Measurements from ENCODE around the gene NUP54.

NUP54 gene

GRCh38 chr4:76148142-76148865, at the start of gene NUP54:
TSS of gene NUP54 (minus strand) at chr4:76148397. CDS start at chr4:76148374, 23 bp downstream.
- peak; percentile 96 for DNase-seq

- DNase-seq = no peak
Observed at GRCh38 chr4:76197031-76197743, 49.0 kb upstream of the NUP54 start.

- no peak for DNase-seq
Observed at GRCh38 chr4:76196376-76196775, 48.2 kb upstream of the NUP54 start.

GRCh38 chr4:76195326-76195725, 47.1 kb upstream of the NUP54 start:
- DNase-seq = no peak

- no peak for DNase-seq
Observed at GRCh38 chr4:76194325-76194724, 46.1 kb upstream of the NUP54 start.

- no peak for DNase-seq
Observed at GRCh38 chr4:76192236-76192635, 44.0 kb upstream of the NUP54 start.

GRCh38 chr4:76188557-76188956, 40.4 kb upstream of the NUP54 start:
- no peak for DNase-seq

GRCh38 chr4:76188149-76188548, 40.0 kb upstream of the NUP54 start:
- no peak for DNase-seq

GRCh38 chr4:76187152-76187551, 39.0 kb upstream of the NUP54 start:
- DNase-seq = no peak

- DNase-seq = no peak
Observed at GRCh38 chr4:76182463-76182862, 34.3 kb upstream of the NUP54 start.

- peak; percentile 70 for DNase-seq
Observed at GRCh38 chr4:76179398-76180318, 31.5 kb upstream of the NUP54 start.

GRCh38 chr4:76178296-76178695, 30.1 kb upstream of the NUP54 start:
- no peak for DNase-seq

- no peak for DNase-seq
Observed at GRCh38 chr4:76177709-76178108, 29.5 kb upstream of the NUP54 start.

GRCh38 chr4:76175336-76175735, 27.1 kb upstream of the NUP54 start:
- DNase-seq = no peak

GRCh38 chr4:76174216-76174615, 26.0 kb upstream of the NUP54 start:
- DNase-seq = no peak

GRCh38 chr4:76168688-76169087, 20.5 kb upstream of the NUP54 start:
- no peak for DNase-seq

- DNase-seq = no peak
Observed at GRCh38 chr4:76166480-76166879, 18.3 kb upstream of the NUP54 start.

GRCh38 chr4:76160355-76160754, 12.2 kb upstream of the NUP54 start:
- no peak for DNase-seq

GRCh38 chr4:76156635-76157034, 8.4 kb upstream of the NUP54 start:
- DNase-seq = no peak

- no peak for DNase-seq
Observed at GRCh38 chr4:76155979-76156378, 7.8 kb upstream of the NUP54 start.

GRCh38 chr4:76153356-76153755, 5.2 kb upstream of the NUP54 start:
- no peak for DNase-seq

- DNase-seq = peak; percentile 76
Observed at GRCh38 chr4:76147454-76148141, 599 bp downstream of the NUP54 start.

- no peak for DNase-seq
Observed at GRCh38 chr4:76144546-76144945, 3.7 kb downstream of the NUP54 start.
